NCI-H2227 treated with DMSO at 0.1 percent for 48 hours (cell line): ENCODE data around the gene CLDN11.

Experiments
- DNase-seq: peaks from one replicate; lab custom pipeline; 2025; lab: John Stamatoyannopoulos, UW

CLDN11 gene

DNA sequence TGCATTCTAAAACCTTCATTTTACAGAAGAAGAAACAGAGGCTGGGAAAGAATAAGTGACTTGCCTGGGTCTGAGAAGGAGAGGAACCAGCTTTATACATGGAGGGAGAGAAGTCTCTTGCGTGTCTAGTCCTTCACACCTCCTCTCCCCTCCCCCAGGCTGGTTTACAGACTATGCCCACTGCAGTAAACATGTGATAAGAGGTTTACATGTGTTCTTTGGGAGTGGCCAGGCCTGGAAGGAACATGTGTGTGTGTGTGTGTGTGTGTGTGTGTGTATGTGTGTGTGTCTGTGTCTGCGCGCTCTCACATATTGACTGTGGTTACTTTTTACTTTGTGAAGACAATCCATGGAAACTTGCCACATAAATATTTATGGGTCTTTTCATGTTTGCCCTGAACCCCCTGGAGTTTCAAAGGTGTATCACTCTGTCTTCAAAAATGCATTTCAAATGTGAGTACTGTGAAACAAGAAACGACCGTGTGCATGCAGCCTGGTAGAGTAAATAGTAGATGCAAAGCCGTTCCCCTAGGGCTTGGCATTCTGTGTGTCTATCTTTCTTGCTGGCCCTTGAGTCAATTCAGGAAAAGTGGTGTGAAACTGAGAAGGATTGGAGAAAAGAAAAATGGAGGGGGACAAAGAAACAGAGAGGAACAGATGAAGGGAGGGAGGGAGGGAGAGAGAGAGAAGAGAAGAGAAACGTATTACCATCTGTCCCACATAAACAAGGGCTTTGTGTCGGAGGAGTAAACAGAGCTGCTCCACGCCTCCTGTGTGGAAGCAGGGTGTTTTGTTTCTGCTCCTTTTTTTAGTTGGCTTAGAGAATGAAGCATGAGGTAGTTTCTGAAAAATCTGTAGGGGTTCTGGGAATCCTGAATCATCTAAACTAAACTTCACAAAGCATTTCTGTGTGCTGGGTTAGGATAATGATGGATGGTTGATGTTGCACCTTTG, 51.7 kb downstream of the CLDN11 start:
- DNase-seq: no peak

- no peak for DNase-seq
Measured at GRCh38 chr3:170471149-170471548, 52.5 kb downstream of the CLDN11 start.

GRCh38 chr3:170473358-170473757, 54.7 kb downstream of the CLDN11 start:
- DNase-seq: no peak

DNA sequence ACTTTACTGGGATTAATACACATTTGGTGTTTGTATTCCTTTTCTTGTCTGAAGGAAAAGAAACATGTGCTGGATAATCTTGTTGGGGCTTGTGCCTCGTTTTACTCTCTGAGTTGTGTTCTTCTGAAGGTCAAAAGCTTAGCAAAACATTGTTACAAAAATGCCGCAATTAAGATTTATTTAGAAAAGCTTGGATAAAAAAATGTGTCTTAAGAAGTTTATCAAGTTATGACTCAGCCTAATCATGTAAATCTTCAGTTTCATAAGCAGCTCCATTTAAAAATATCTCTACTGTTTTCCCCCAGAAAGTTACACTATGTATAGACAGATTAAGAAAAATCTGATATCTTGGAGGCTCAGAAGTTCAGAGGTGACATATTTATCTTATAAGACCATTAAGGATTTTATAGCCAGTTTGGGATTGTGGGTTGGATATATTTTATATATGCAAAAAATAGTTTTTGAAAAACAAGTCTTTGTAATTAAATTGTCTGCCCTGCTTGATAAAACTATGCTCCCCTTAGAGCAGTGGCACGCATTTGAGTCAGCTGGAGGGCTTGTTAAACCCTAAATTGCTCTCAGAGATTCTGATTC, 56.5 kb downstream of the CLDN11 start:
- no peak for DNase-seq

- no peak for DNase-seq
Measured at GRCh38 chr3:170476291-170476690, 57.6 kb downstream of the CLDN11 start.

- DNase-seq: no peak
Measured at GRCh38 chr3:170477395-170477794, 58.7 kb downstream of the CLDN11 start.

DNA sequence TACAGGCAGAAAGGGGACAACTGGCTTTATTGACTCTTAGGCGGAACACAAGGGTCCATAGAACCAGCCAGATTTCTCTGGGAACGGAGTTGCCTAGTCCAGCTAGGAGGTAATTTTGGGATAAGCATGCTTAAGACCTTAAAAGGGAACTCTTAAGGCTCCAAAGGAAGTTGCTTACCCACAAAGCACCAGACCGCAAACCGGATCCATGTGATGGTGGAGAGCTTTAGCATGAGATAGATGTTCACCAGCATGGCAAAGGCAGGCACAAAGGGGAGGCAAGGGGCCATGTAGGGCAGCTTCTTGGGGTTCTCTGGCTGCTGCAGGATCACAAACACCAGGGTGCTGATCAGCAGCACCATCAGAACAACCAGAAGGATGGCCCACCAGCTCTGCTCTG, 61.4 kb downstream of the CLDN11 start:
- no peak for DNase-seq

- DNase-seq: no peak
Measured at GRCh38 chr3:170482199-170482598, 63.5 kb downstream of the CLDN11 start.

DNA sequence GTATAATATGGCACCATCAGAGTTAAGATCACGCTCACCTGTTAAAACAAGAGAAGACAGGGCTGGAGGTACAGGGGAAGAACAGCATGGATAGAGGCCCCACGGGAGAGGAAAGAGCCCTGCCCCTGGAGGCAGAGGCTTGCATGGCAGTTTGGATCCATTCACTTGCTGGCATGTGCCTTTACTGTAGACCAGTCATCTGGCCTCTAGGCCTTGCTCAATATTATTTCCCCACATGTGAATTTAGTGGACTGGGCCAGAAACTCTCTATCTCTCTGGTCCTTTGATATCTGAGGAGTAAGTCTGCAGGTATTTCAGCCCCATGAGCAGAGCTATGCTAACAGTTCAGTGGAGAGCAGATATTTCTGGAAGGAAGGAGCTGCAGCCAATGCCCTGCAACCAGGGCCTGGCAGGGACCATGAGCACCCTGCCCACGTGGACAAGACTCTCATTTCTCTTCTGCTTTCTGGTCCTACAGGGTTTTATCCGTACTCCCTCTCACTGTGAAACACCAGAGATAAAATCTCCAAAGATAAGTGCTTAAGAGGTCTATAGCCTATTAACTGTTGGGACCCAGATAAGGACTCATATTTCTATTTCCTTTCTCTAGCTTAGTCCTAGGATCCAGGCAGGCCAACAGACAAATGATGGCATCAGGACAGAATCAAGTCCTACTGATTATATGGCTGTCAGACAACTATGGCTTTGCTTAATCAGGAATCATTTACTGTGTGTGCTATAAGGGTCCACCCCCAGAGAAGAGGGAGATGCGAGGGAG, 65.0 kb downstream of the CLDN11 start:
- DNase-seq: no peak
